GM21381 (cell line): Measurements from ENCODE around the gene CNTNAP2.
"Not testable (repeated sequence)": the region's sequence is repeated elsewhere in the genome, so short reads cannot be mapped to it uniquely, and the experiment has no call there.

Experiments
- ATAC-seq: cut with Tn5 transposase; IDR thresholded peaks from one replicate; pipeline ENCODE4 v1.9.1; 2021; ENCODE audit warnings: mild to moderate bottlenecking, moderate library complexity; ENCODE audit not compliant: unreplicated experiment

CNTNAP2 gene

GRCh38 chr7:148261996-148262688 is 2145.5 kb downstream of the CNTNAP2 start:
- ATAC-seq, result no peak

GRCh38 chr7:148262721-148263229 is 2146.2 kb downstream of the CNTNAP2 start:
- ATAC-seq, result peak; percentile 85

GRCh38 chr7:148264933-148265557 is 2148.4 kb downstream of the CNTNAP2 start:
- ATAC-seq, result peak; percentile 46

- no peak for ATAC-seq
Observed at GRCh38 chr7:148265896-148266295, 2149.3 kb downstream of the CNTNAP2 start.

GRCh38 chr7:148266795-148267194 is 2150.2 kb downstream of the CNTNAP2 start:
- ATAC-seq, result no peak

- no peak for ATAC-seq
Observed at GRCh38 chr7:148270576-148270975, 2154.0 kb downstream of the CNTNAP2 start.

- ATAC-seq, result no peak
Observed at GRCh38 chr7:148274118-148274517, 2157.5 kb downstream of the CNTNAP2 start.

GRCh38 chr7:148275359-148275890 is 2158.8 kb downstream of the CNTNAP2 start:
- no peak for ATAC-seq

- ATAC-seq, result no peak
Observed at GRCh38 chr7:148276314-148277041, 2159.9 kb downstream of the CNTNAP2 start.

- ATAC-seq, result no peak
Observed at GRCh38 chr7:148277042-148277660, 2160.6 kb downstream of the CNTNAP2 start.

GRCh38 chr7:148286150-148286549 is 2169.5 kb downstream of the CNTNAP2 start:
- no peak for ATAC-seq

- no peak for ATAC-seq
Observed at GRCh38 chr7:148287538-148287937, 2170.9 kb downstream of the CNTNAP2 start.

GRCh38 chr7:148288592-148289151 is 2172.1 kb downstream of the CNTNAP2 start:
- ATAC-seq, result no peak

GRCh38 chr7:148289630-148290029 is 2173.0 kb downstream of the CNTNAP2 start:
- ATAC-seq, result no peak

GRCh38 chr7:148290538-148290937 is 2173.9 kb downstream of the CNTNAP2 start:
- no peak for ATAC-seq

- no peak for ATAC-seq
Observed at GRCh38 chr7:148291799-148292198, 2175.2 kb downstream of the CNTNAP2 start.

- ATAC-seq, result no peak
Observed at GRCh38 chr7:148296994-148297644, 2180.5 kb downstream of the CNTNAP2 start.

GRCh38 chr7:148298768-148299167 is 2182.2 kb downstream of the CNTNAP2 start:
- ATAC-seq, result not testable (repeated sequence)

- no peak for ATAC-seq
Observed at GRCh38 chr7:148299350-148300276, 2183.0 kb downstream of the CNTNAP2 start.
